Measurements from ENCODE around the gene GANC. TPM values are rescaled to one million over a fixed set of nuclear protein-coding genes. Genes with fewer than 3 reads are reported as not detected.

GANC gene, protein sequence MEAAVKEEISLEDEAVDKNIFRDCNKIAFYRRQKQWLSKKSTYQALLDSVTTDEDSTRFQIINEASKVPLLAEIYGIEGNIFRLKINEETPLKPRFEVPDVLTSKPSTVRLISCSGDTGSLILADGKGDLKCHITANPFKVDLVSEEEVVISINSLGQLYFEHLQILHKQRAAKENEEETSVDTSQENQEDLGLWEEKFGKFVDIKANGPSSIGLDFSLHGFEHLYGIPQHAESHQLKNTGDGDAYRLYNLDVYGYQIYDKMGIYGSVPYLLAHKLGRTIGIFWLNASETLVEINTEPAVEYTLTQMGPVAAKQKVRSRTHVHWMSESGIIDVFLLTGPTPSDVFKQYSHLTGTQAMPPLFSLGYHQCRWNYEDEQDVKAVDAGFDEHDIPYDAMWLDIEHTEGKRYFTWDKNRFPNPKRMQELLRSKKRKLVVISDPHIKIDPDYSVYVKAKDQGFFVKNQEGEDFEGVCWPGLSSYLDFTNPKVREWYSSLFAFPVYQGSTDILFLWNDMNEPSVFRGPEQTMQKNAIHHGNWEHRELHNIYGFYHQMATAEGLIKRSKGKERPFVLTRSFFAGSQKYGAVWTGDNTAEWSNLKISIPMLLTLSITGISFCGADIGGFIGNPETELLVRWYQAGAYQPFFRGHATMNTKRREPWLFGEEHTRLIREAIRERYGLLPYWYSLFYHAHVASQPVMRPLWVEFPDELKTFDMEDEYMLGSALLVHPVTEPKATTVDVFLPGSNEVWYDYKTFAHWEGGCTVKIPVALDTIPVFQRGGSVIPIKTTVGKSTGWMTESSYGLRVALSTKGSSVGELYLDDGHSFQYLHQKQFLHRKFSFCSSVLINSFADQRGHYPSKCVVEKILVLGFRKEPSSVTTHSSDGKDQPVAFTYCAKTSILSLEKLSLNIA (N-terminal part only)
- polyA plus RNA-seq (2011; rRNA removed) (9.4 and 11.3 TPM in 2 replicates), polyA plus RNA-seq (2017; fragmentation: RNase III; extraction: RNeasy Plus Mini Kit Qiagen cat#74134 plus additional on column Dnase treatment) (6.9 to 8.0 TPM (median 7.8 TPM) in 3 replicates), polyA minus RNA-seq (2011; rRNA and poly(A)+ RNA removed) (10.2 and 11.4 TPM in 2 replicates)
- polyA plus RNA-seq (2012; cell fraction: cytosol; rRNA removed) = 2.7 and 2.8 TPM in 2 replicates
- polyA plus RNA-seq (2012; cell fraction: nucleus; rRNA removed) = 2.8 and 4.0 TPM in 2 replicates

- ChIA-PET POLR2A (interaction anchor here (0.9 to 2.2 kb wide), 17 partner anchors 8 to 499 kb away, joined by 3 to 15 read pairs (median 4); partner anchors contain the start of genes MAPKBP1, SNAP23, STARD9 and VPS39), CTCF (no interaction called here)
- WGBS (ENCODE audit: missing lambda C conversion rate) = 0% methylated on average over 35 of the region's 52 CpGs
- peak within 1 kb of the TSS; percentile 96 to 99 for H3K27ac ChIP-seq
- FAIRE-seq (no peak), DNase-seq (ENCODE audit: low read depth in 1 of 2, low spot score in 1 of 2) (peak; percentile 85 to 97), ATAC-seq (peak; percentile 96 to 98)
- H3K4me2 ChIP-seq = peak within 1 kb of the TSS; percentile 97
- H3K9me3 ChIP-seq = no peaks in the 10 kb centered on the region
- H3K4me3 ChIP-seq = peak within 1 kb of the TSS; percentile 92
- 0 out of 3 replicates have a peak, but pooled peaks cover 13% of the 10 kb centered on the region for H3K4me1 ChIP-seq
- TF ChIP-seq POLR2AphosphoS2 (conservative IDR thresholded peaks at IDR 0.05; ENCODE audit: low read length) (no peak), BHLHE40 (IDR thresholded peaks at IDR 0.05; ENCODE audit: low read depth, low read length) (no peak), RFX5 (IDR thresholded peaks at IDR 0.05) (no peak), CBX8 (IDR thresholded peaks at IDR 0.05) (no peak), JUNB (IDR thresholded peaks at IDR 0.05) (no peak), MAFK (IDR thresholded peaks at IDR 0.05; ENCODE audit: partially characterized antibody) (no peak), CTCF (IDR thresholded peaks at IDR 0.05) (no peak), RARB (CRISPR knock-in tag; IDR thresholded peaks at IDR 0.05) (no peak), PHF8 (IDR thresholded peaks at IDR 0.05; ENCODE audit: borderline replicate concordance, low read depth) (peak; percentile 95), ATOH8 (CRISPR knock-in tag; IDR thresholded peaks at IDR 0.05; ENCODE audit: low read depth) (no peak), MAZ (IDR thresholded peaks at IDR 0.05; ENCODE audit: borderline replicate concordance, low read depth, low read length) (no peak; the same call in 1 of the 2 replicates), JUN (IDR thresholded peaks at IDR 0.05) (peak in 1 of 2 experiments; percentile 90; a peak in 3 of 5 replicates), ZNF302 (CRISPR knock-in tag; IDR thresholded peaks at IDR 0.05) (no peak), ZFP36 (IDR thresholded peaks at IDR 0.05; ENCODE audit: borderline replicate concordance, partially characterized antibody) (no peak), POLR2A (IDR thresholded peaks at IDR 0.05; ENCODE audit: low read length) (peak; percentile 63), NR3C1 (IDR thresholded peaks at IDR 0.05) (no peak), TFCP2L1 (CRISPR knock-in tag; IDR thresholded peaks at IDR 0.05) (no peak), CEBPB (IDR thresholded peaks at IDR 0.05) (no peak), HOXB13 (CRISPR knock-in tag; IDR thresholded peaks at IDR 0.05; ENCODE audit: low read depth) (no peak), MAX (IDR thresholded peaks at IDR 0.05) (peak; percentile 83), TP53 (CRISPR knock-in tag; IDR thresholded peaks at IDR 0.05) (no peak), RNF2 (IDR thresholded peaks at IDR 0.05; ENCODE audit: borderline replicate concordance, low read depth) (no peak), HDAC2 (IDR thresholded peaks at IDR 0.05) (no peak), ESRRA (IDR thresholded peaks at IDR 0.05; ENCODE audit: borderline replicate concordance, low read length) (no peak), EP300 (IDR thresholded peaks at IDR 0.05) (no peak)
- TF ChIP-seq, protein P1, sequence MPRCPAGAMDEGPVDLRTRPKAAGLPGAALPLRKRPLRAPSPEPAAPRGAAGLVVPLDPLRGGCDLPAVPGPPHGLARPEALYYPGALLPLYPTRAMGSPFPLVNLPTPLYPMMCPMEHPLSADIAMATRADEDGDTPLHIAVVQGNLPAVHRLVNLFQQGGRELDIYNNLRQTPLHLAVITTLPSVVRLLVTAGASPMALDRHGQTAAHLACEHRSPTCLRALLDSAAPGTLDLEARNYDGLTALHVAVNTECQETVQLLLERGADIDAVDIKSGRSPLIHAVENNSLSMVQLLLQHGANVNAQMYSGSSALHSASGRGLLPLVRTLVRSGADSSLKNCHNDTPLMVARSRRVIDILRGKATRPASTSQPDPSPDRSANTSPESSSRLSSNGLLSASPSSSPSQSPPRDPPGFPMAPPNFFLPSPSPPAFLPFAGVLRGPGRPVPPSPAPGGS (IDR thresholded peaks at IDR 0.05) = peak; percentile 52; the same call in 1 of the 3 replicates
- TF ChIP-seq, protein P2, sequence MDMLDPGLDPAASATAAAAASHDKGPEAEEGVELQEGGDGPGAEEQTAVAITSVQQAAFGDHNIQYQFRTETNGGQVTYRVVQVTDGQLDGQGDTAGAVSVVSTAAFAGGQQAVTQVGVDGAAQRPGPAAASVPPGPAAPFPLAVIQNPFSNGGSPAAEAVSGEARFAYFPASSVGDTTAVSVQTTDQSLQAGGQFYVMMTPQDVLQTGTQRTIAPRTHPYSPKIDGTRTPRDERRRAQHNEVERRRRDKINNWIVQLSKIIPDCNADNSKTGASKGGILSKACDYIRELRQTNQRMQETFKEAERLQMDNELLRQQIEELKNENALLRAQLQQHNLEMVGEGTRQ (IDR thresholded peaks at IDR 0.05) = no peak
- TF ChIP-seq, protein P3, sequence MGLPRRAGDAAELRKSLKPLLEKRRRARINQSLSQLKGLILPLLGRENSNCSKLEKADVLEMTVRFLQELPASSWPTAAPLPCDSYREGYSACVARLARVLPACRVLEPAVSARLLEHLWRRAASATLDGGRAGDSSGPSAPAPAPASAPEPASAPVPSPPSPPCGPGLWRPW (IDR thresholded peaks at IDR 0.05) = no peak
- TF ChIP-seq, protein P4, sequence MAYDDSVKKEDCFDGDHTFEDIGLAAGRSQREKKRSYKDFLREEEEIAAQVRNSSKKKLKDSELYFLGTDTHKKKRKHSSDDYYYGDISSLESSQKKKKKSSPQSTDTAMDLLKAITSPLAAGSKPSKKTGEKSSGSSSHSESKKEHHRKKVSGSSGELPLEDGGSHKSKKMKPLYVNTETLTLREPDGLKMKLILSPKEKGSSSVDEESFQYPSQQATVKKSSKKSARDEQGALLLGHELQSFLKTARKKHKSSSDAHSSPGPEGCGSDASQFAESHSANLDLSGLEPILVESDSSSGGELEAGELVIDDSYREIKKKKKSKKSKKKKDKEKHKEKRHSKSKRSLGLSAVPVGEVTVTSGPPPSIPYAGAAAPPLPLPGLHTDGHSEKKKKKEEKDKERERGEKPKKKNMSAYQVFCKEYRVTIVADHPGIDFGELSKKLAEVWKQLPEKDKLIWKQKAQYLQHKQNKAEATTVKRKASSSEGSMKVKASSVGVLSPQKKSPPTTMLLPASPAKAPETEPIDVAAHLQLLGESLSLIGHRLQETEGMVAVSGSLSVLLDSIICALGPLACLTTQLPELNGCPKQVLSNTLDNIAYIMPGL (CRISPR knock-in tag; IDR thresholded peaks at IDR 0.05; ENCODE audit: borderline replicate concordance) = no peak
Measured at GRCh38 chr15:42272939-42273899, at the start of gene GANC, which contains the start of gene TMEM87A. TSS of gene GANC (plus strand) at chr15:42273201. CDS start at chr15:42274482, 1,281 bp downstream. TSS of gene TMEM87A (minus strand) at chr15:42273433. CDS start at chr15:42273398, 35 bp downstream.

Data from A549 (cell line).